Stimulated activated CD8-positive, alpha-beta memory T cell treated with anti-CD3 and anti-CD28 coated beads, Interleukin-12 subunit alpha, Interleukin-12 subunit beta, amount 100 ng/mL, for 4 hours (primary cell): ENCODE measurements around the gene ZNF473.
"Not testable (repeated sequence)": the region's sequence is repeated elsewhere in the genome, so short reads cannot be mapped to it uniquely, and the experiment has no call there.

Experiments
- DNase-seq: peaks from one replicate; pipeline ENCODE4 v3.0.0-alpha.2; 2020; ENCODE audit warnings: low read depth

Gene ZNF473

DNA sequence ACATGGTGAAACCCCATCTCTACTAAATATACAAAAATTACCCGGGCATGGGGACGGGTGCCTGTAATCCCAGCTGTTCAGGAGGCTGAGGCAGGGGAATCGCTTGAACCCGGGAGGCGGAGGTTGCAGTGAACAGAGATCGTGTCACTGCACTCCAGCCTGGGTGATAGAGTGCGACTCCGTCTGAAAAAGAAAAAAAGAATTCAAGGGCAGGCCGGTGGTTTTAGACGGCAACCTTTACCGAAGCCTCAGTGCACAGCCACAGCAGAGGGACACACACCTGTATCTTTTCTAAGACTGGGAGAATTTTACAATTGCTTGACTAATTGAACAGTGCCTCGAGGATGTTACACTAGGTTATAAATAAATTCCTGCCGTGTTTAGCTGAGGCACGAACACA, 73.9 kb downstream of the ZNF473 start:
- DNase-seq = not testable (repeated sequence)

- DNase-seq = not testable (repeated sequence)
These were observed 75.1 kb downstream of the ZNF473 start for GRCh38 chr19:50100946-50101345.
